SH-SY5Y (cell line): ENCODE measurements around the gene KLHL29.

Source experiments
- GATA2 ChIP-seq: IDR thresholded peaks from 2 replicates; pipeline ENCODE4 v1.6.1; 2011; ENCODE audit warnings: mild to moderate bottlenecking, low read depth, low read length
- GATA3 ChIP-seq: IDR thresholded peaks from 2 replicates; pipeline ENCODE4 v1.6.1; 2011; ENCODE audit warnings: low read depth, mild to moderate bottlenecking, low read length, moderate library complexity

DNA sequence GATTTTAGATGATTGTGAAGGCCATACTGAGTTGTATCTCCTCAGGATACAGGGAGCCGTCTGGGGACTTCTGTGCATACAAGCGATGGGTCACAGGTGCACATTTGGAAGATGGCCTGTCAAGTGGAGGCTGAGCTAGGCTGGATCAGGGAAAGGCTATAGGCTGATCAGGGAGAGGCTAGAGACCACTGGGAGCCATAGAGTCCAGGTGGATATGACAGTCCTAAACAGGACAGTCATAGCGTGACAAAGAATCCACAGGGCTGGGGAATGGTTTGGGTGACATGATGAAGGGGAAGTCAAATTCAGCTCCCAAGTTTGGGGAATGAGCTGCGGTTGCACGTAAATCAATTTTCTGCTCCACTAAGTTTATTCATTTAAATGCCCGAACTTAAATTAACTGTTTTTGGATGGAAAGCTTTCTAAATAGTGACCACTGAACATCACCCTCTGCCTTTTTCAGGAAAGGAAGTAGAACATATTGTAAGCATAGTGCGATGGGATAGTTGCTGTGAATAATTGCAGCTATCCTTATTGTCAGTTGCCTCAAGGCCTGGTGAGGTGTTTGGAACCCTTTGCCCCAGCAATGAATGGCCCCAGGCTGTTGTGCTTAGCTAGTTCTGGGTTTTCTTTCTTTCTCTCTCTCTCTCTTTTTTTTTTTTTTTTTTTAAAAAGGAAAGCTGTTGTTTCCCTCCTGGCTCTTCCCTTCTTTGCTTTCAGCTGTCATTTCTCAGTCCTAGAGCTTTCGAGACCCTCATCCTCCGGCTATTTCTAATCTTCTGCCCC is 50.5 kb downstream of the KLHL29 start:
- TF ChIP-seq GATA2 (no peak), GATA3 (no peak)
